ENCODE data around the gene ZNF532.

GRCh38 chr18:59029663-59030429 is 165.2 kb downstream of the ZNF532 start:
- TF ChIP-seq EZH2 (IDR thresholded peaks at IDR 0.05): no peak
- no peak for TF ChIP-seq CTCF (IDR thresholded peaks at IDR 0.05)
